Stomach (tissue), 9 donors: ENCODE measurements around the gene SH3RF2. TPM values are rescaled to one million over a fixed set of nuclear protein-coding genes. Genes with fewer than 3 reads are reported as not detected.

Experiments
- DNase-seq, 2 donors: peaks; one replicate each; pipeline versions ENCODE4 v3.0.0 to v3.0.0-alpha.2; 2013 to 2019
- H3K27ac ChIP-seq, 5 donors: fragments of 200-600 bp in 4 of 5; sonication (generic) in 4 of 5; one replicate each; pipeline ENCODE4 v1.5.1; 2013 to 2019; ENCODE audit warnings: mild to moderate bottlenecking in 1 of 5, moderate library complexity in 1 of 5
- H3K27me3 ChIP-seq, 3 donors: fragments of 200-600 bp; sonication (generic); one replicate each; pipeline ENCODE4 v1.5.1; 2017 to 2019; ENCODE audit warnings: mixed run types in 1 of 3
- H3K36me3 ChIP-seq, 4 donors: fragments of 200-600 bp; sonication (generic); 1 replicate in 3 of 4; 2 replicates in 1 of 4; pipeline ENCODE4 v1.5.1; 2016 to 2019
- H3K4me1 ChIP-seq, 4 donors: fragments of 200-600 bp; sonication (generic); one replicate each; pipeline ENCODE4 v1.5.1; 2016 to 2019
- H3K4me3 ChIP-seq, 4 donors: fragments of 200-600 bp; sonication (generic) in 3 of 4; one replicate each; pipeline ENCODE4 v1.5.1; 2016 to 2019; ENCODE audit warnings: mild to moderate bottlenecking in 1 of 4
- H3K9me3 ChIP-seq, 4 donors: fragments of 200-600 bp; sonication (generic); one replicate each; pipeline ENCODE4 v1.5.1; 2016 to 2019
- EP300 ChIP-seq: sonication (generic); formaldehyde crosslinking; IDR thresholded peaks from one replicate; pipeline ENCODE4 v1.6.1; 2017; ENCODE audit warnings: antibody characterized with exemption
- POLR2A ChIP-seq, 4 donors: fragments of 450-650 bp; IDR thresholded peaks; one replicate each; pipeline ENCODE4 v1.6.1; 2016; ENCODE audit warnings: antibody characterized with exemption in 4 of 4, control low read depth in 2 of 4, mild to moderate bottlenecking in 1 of 4, moderate library complexity in 1 of 4
- POLR2AphosphoS5 ChIP-seq, 3 donors: sonication (generic); formaldehyde crosslinking; IDR thresholded peaks; one replicate each; pipeline ENCODE4 v1.6.1; 2016; ENCODE audit warnings: antibody characterized with exemption in 3 of 3
- WGBS, 5 donors: extraction: QIAGEN DNeasy Blood & Tissue Kit in 3 of 5; methylation state at CpG; one replicate each; pipeline versions ENCODE4 v1.1.5 to v1.1.7; 2013 to 2018; 5-methylcytosine and 5-hydroxymethylcytosine counted together
- intact Hi-C: fragments of 100-400 bp; cut with DNase I; formaldehyde crosslinking; loops from one replicate; pipeline ENCODE4 v1.15.1; 2023; ENCODE audit warnings: low total_unique reads
- polyA plus RNA-seq, 3 donors: library from polyadenylated mRNA; stranded (reverse); fragments of 200-250 nt; gene quantifications; one replicate each; pipeline ENCODE4 v1.2.3, GENCODE V29; 2013
- total RNA-seq, 5 donors: library from RNA; depleted of rRNA; stranded (reverse); fragments of >200 nt; gene quantifications; one replicate each; pipeline versions ENCODE4 v1.1.0 to v1.2.3, GENCODE V29; 2014 to 2016
- TF ChIP-seq, protein P1 (sequence below), 7 experiments: fragments of 450-650 bp in 4 of 7; fragments of 200-600 bp in 3 of 7; sonication (generic) in 3 of 7; IDR thresholded peaks; one replicate each; pipeline ENCODE4 v1.5.1; 2016 to 2019; ENCODE audit warnings: antibody characterized with exemption in 7 of 7, control low read depth in 2 of 7, mild to moderate bottlenecking in 1 of 7
- donor health status: healthy with polysubstance abuse.
- donor health status: Bipolar disorder and iron deficiency.
- donor health status: healthy.

Gene SH3RF2
- total and polyA plus RNA-seq, 8 donors, result 20.8 to 62.0 (median 40.7) TPM

DNA sequence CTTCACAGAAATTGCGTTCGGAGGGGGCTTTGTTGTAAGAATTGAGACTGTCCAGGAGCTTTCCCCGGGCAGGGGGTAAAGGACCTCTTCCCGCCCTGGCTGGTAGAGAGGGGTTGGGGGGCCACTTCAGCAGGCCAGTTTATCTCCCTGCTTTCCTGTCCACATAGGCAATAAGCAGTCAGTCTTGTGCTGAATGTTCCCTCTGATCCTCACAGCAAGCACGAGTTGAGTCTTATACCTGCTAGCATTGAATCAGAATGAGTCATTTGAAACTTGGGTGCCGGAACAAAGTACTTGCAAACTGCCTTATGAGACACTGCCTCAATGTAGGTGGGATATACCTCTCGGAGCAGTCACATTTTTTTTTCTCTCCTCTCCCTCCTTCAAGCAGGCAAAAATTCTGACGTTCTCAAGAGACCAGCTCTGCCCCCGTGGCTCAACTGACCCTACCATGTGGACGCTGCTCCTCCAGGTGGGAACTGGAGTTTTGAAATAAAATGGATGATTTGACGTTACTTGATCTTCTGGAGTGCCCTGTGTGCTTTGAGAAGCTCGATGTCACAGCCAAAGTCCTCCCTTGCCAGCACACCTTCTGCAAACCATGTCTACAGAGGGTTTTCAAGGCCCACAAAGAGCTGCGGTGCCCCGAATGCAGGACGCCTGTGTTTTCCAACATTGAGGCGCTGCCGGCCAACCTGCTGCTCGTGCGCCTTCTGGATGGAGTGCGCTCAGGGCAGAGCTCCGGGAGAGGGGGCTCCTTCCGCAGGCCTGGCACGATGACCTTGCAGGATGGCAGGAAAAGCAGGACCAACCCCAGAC lies 1.3 kb downstream of the SH3RF2 start:
- H3K9me3 ChIP-seq, result no peaks in the 10 kb centered on the region
- H3K36me3 ChIP-seq, result no peaks in the 10 kb centered on the region
- DNase-seq, result peak; percentile 38 to 75
- TF ChIP-seq, protein P1, sequence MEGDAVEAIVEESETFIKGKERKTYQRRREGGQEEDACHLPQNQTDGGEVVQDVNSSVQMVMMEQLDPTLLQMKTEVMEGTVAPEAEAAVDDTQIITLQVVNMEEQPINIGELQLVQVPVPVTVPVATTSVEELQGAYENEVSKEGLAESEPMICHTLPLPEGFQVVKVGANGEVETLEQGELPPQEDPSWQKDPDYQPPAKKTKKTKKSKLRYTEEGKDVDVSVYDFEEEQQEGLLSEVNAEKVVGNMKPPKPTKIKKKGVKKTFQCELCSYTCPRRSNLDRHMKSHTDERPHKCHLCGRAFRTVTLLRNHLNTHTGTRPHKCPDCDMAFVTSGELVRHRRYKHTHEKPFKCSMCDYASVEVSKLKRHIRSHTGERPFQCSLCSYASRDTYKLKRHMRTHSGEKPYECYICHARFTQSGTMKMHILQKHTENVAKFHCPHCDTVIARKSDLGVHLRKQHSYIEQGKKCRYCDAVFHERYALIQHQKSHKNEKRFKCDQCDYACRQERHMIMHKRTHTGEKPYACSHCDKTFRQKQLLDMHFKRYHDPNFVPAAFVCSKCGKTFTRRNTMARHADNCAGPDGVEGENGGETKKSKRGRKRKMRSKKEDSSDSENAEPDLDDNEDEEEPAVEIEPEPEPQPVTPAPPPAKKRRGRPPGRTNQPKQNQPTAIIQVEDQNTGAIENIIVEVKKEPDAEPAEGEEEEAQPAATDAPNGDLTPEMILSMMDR (IDR thresholded peaks at IDR 0.05), result no peak
- TF ChIP-seq POLR2AphosphoS5 (IDR thresholded peaks at IDR 0.05), result peak in 2 of 3 donors; percentile 76 to 91
- TF ChIP-seq EP300, result no peak
- peak in 1 of 4 donors; percentile 30 for TF ChIP-seq POLR2A (IDR thresholded peaks at IDR 0.05)
- H3K4me1 ChIP-seq, result peaks cover 13 to 55% (median 37%) of the 10 kb centered on the region in 4 donors
- H3K27ac ChIP-seq, result peak overlapping the region; percentile 83 to 89 (median 85)
- H3K4me3 ChIP-seq, result peak overlapping the region; percentile 38 to 57 (median 52)
- 26 to 44% (median 36%) methylated on average over 19 to 23 of the region's 23 CpGs for WGBS, 5 donors
- H3K27me3 ChIP-seq, result peaks cover 0 to 11% (median 0%) of the 10 kb centered on the region in 3 donors
- intact Hi-C loops, result no loop called here

- TF ChIP-seq, protein P1 (IDR thresholded peaks at IDR 0.05), result no peak
- TF ChIP-seq EP300 (no peak), POLR2A (IDR thresholded peaks at IDR 0.05) (no peak), POLR2AphosphoS5 (IDR thresholded peaks at IDR 0.05) (no peak)
- DNase-seq, result peak in 1 of 2 donors; percentile 42
- Histone ChIP-seq H3K4me3 (peak overlapping the region; percentile 38 to 57 (median 52)), H3K9me3 (no peaks in the 10 kb centered on the region), H3K27me3 (peaks cover 0 to 11% (median 0%) of the 10 kb centered on the region in 3 donors), H3K4me1 (peaks cover 13 to 64% (median 39%) of the 10 kb centered on the region in 4 donors), H3K27ac (peak overlapping the region; percentile 61 to 89 (median 83)), H3K36me3 (no peaks in the 10 kb centered on the region)
- WGBS, 5 donors, result 18 to 36% (median 25%) methylated on average over 11 of the region's 11 CpGs
- intact Hi-C loops, result no loop called here
Measured at GRCh38 chr5:145938776-145939539, 2.6 kb downstream of the SH3RF2 start.

GRCh38 chr5:145939540-145940065 lies 3.2 kb downstream of the SH3RF2 start:
- Histone ChIP-seq H3K27ac (peak overlapping the region; percentile 61 to 89 (median 83)), H3K36me3 (no peaks in the 10 kb centered on the region), H3K4me1 (peaks cover 13 to 70% (median 39%) of the 10 kb centered on the region in 4 donors), H3K27me3 (peaks cover 0 to 11% (median 0%) of the 10 kb centered on the region in 3 donors), H3K9me3 (no peaks in the 10 kb centered on the region), H3K4me3 (peak overlapping the region; percentile 38 to 57 (median 52))
- WGBS, 5 donors, result 38 to 55% (median 46%) methylated on average over 4 of the region's 4 CpGs
- TF ChIP-seq POLR2A (IDR thresholded peaks at IDR 0.05) (no peak), EP300 (no peak), POLR2AphosphoS5 (IDR thresholded peaks at IDR 0.05) (no peak)
- TF ChIP-seq, protein P1 (IDR thresholded peaks at IDR 0.05), result no peak
- DNase-seq, result no peak
- intact Hi-C loops, result no loop called here

DNA sequence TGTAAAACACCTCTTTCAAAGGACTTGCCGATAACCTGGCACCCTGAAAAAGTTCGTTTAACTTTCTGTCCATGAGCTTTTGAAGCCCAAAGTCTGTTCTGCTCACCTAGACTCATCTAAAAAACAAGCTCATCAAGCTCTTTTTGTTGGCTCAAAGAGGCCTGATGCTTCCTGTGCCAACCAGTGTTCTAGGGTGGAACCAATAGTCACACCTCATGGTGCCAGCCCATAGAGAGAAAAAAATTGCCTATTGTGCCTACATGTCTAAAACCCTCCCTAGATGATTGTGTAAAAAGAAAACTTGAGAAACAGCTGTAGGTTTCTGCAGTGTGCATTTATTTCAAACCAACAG lies 4.7 kb downstream of the SH3RF2 start:
- WGBS, 5 donors, result 38 to 73% (median 67%) methylated on average over 2 of the region's 2 CpGs
- no peak for TF ChIP-seq POLR2A (IDR thresholded peaks at IDR 0.05)
- TF ChIP-seq EP300, result no peak
- TF ChIP-seq, protein P1 (IDR thresholded peaks at IDR 0.05), result no peak
- no peak for TF ChIP-seq POLR2AphosphoS5 (IDR thresholded peaks at IDR 0.05)
- Histone ChIP-seq H3K27ac (peak overlapping the region; percentile 5 to 89 (median 79)), H3K4me1 (peaks cover 14 to 76% (median 42%) of the 10 kb centered on the region in 4 donors), H3K36me3 (no peaks in the 10 kb centered on the region), H3K27me3 (peaks cover 0 to 11% (median 0%) of the 10 kb centered on the region in 3 donors), H3K9me3 (no peaks in the 10 kb centered on the region), H3K4me3 (no peak overlapping the region)
- intact Hi-C loops, result no loop called here
- peak in 1 of 2 donors; percentile 33 for DNase-seq
